ENCODE measurements around the gene FLT1. TPM values are rescaled to one million over a fixed set of nuclear protein-coding genes. Genes with fewer than 3 reads are reported as not detected.

FLT1 gene
- total and polyA plus RNA-seq, 2 donors (not counting 1 experiment from before 2014, with no cell fraction given): 1.3 to 2.5 TPM

- TF ChIP-seq EZH2 (IDR thresholded peaks at IDR 0.05; ENCODE audit: low read length, missing control alignments) (no peak), CTCF (conservative IDR thresholded peaks at IDR 0.05 in 1 of 2, IDR thresholded peaks at IDR 0.05 in 1 of 2; ENCODE audit: low read depth in 1 of 2, low read length in 2 of 2) (no peak)
- no peaks in the 10 kb centered on the region for H3K79me2 ChIP-seq (ENCODE audit: control insufficient read depth, insufficient read depth, low read length)
- no peak overlapping the region for H3K27ac ChIP-seq (ENCODE audit: insufficient read depth, low read length)
- no peaks in the 10 kb centered on the region for H3K9me3 ChIP-seq (ENCODE audit: control insufficient read depth, insufficient read depth, low read depth, low read length)
- H3K4me2 ChIP-seq (ENCODE audit: extremely low read depth, insufficient read depth, low read length): no peak overlapping the region
- no peak for DNase-seq (ENCODE audit: low read depth in 2 of 2)
- no peaks in the 10 kb centered on the region for H3K27me3 ChIP-seq (ENCODE audit: control insufficient read depth, insufficient read depth, low read length)
- H2AFZ ChIP-seq (ENCODE audit: low read length): no peak overlapping the region
- H3K4me1 ChIP-seq (ENCODE audit: control insufficient read depth, extremely low read depth, insufficient read depth, low read length): no peaks in the 10 kb centered on the region
- H3K9ac ChIP-seq (ENCODE audit: insufficient read depth, low read length): no peak overlapping the region
- H4K20me1 ChIP-seq (ENCODE audit: control insufficient read depth, extremely low read depth, insufficient read depth, low read length): no peaks in the 10 kb centered on the region
- no peak overlapping the region for H3K4me3 ChIP-seq (replicated peaks in 1 of 4; ENCODE audit: control extremely low read depth in 1 of 4, insufficient read depth in 1 of 4, low read depth in 3 of 4, low read length in 4 of 4)
- no peaks in the 10 kb centered on the region for H3K36me3 ChIP-seq (ENCODE audit: control insufficient read depth, insufficient read depth, low read length)
Measured at GRCh38 chr13:28434926-28435325, 60.0 kb downstream of the FLT1 start.

GRCh38 chr13:28432816-28433560 is 61.9 kb downstream of the FLT1 start:
- Histone ChIP-seq H2AFZ (ENCODE audit: low read length) (no peak overlapping the region), H3K27me3 (ENCODE audit: control insufficient read depth, insufficient read depth, low read length) (no peaks in the 10 kb centered on the region), H3K27ac (ENCODE audit: insufficient read depth, low read length) (no peak overlapping the region), H3K36me3 (ENCODE audit: control insufficient read depth, insufficient read depth, low read length) (no peaks in the 10 kb centered on the region), H4K20me1 (ENCODE audit: control insufficient read depth, extremely low read depth, insufficient read depth, low read length) (no peaks in the 10 kb centered on the region), H3K9me3 (ENCODE audit: control insufficient read depth, insufficient read depth, low read depth, low read length) (no peaks in the 10 kb centered on the region), H3K79me2 (ENCODE audit: control insufficient read depth, insufficient read depth, low read length) (no peaks in the 10 kb centered on the region), H3K9ac (ENCODE audit: insufficient read depth, low read length) (no peak overlapping the region), H3K4me3 (replicated peaks in 1 of 4; ENCODE audit: control extremely low read depth in 1 of 4, insufficient read depth in 1 of 4, low read depth in 3 of 4, low read length in 4 of 4) (no peak overlapping the region), H3K4me1 (ENCODE audit: control insufficient read depth, extremely low read depth, insufficient read depth, low read length) (no peaks in the 10 kb centered on the region), H3K4me2 (ENCODE audit: extremely low read depth, insufficient read depth, low read length) (no peak overlapping the region)
- TF ChIP-seq CTCF (conservative IDR thresholded peaks at IDR 0.05 in 1 of 2, IDR thresholded peaks at IDR 0.05 in 1 of 2; ENCODE audit: low read depth in 1 of 2, low read length in 2 of 2) (no peak), EZH2 (IDR thresholded peaks at IDR 0.05; ENCODE audit: low read length, missing control alignments) (no peak)
- DNase-seq (ENCODE audit: low read depth in 2 of 2): no peak

GRCh38 chr13:28429685-28430290 is 65.1 kb downstream of the FLT1 start:
- no peak for TF ChIP-seq CTCF (conservative IDR thresholded peaks at IDR 0.05 in 1 of 2, IDR thresholded peaks at IDR 0.05 in 1 of 2; ENCODE audit: low read depth in 1 of 2, low read length in 2 of 2)
- no peak for TF ChIP-seq EZH2 (IDR thresholded peaks at IDR 0.05; ENCODE audit: low read length, missing control alignments)
- Histone ChIP-seq H2AFZ (ENCODE audit: low read length) (no peak overlapping the region), H3K27me3 (ENCODE audit: control insufficient read depth, insufficient read depth, low read length) (no peaks in the 10 kb centered on the region), H3K4me1 (ENCODE audit: control insufficient read depth, extremely low read depth, insufficient read depth, low read length) (no peaks in the 10 kb centered on the region), H3K36me3 (ENCODE audit: control insufficient read depth, insufficient read depth, low read length) (no peaks in the 10 kb centered on the region), H3K9me3 (ENCODE audit: control insufficient read depth, insufficient read depth, low read depth, low read length) (no peaks in the 10 kb centered on the region), H3K79me2 (ENCODE audit: control insufficient read depth, insufficient read depth, low read length) (no peaks in the 10 kb centered on the region), H4K20me1 (ENCODE audit: control insufficient read depth, extremely low read depth, insufficient read depth, low read length) (no peaks in the 10 kb centered on the region), H3K4me3 (replicated peaks in 1 of 4; ENCODE audit: control extremely low read depth in 1 of 4, insufficient read depth in 1 of 4, low read depth in 3 of 4, low read length in 4 of 4) (no peak overlapping the region), H3K9ac (ENCODE audit: insufficient read depth, low read length) (no peak overlapping the region), H3K27ac (ENCODE audit: insufficient read depth, low read length) (no peak overlapping the region), H3K4me2 (ENCODE audit: extremely low read depth, insufficient read depth, low read length) (no peak overlapping the region)
- DNase-seq (ENCODE audit: low read depth in 2 of 2): no peak

Data from fibroblast of lung (primary cell).